MM.1S (cell line): Measurements from ENCODE around the gene IP6K2.
A peak's percentile ranks its signal among the peaks of the same experiment; 100 is the strongest.

ENCODE experiments used
- DNase-seq: peaks from one replicate; pipeline ENCODE4 v3.0.0-alpha.2; 2015
- H2AFZ ChIP-seq: fragments of 300-600 bp; sonication (generic); 2 replicates; pipeline ENCODE4 v1.6.0; 2016; ENCODE audit warnings: antibody characterized with exemption, low read length
- H3F3A ChIP-seq: fragments of 300-600 bp; sonication (generic); 2 replicates; pipeline ENCODE4 v1.6.1; 2016; ENCODE audit warnings: mild to moderate bottlenecking, antibody characterized with exemption, low read length, moderate library complexity, mixed read lengths; ENCODE audit not compliant: insufficient read depth
- H3K27ac ChIP-seq: fragments of 300-600 bp; sonication (generic); 2 replicates; pipeline ENCODE4 v1.5.1; 2016; ENCODE audit warnings: mild to moderate bottlenecking, low read length
- H3K27me3 ChIP-seq: fragments of 300-600 bp; sonication (generic); replicated peaks from 2 replicates; pipeline ENCODE4 v1.6.0; 2016; ENCODE audit warnings: low read length; ENCODE audit not compliant: insufficient read depth
- H3K36me3 ChIP-seq: fragments of 300-600 bp; sonication (generic); replicated peaks from 2 replicates; pipeline ENCODE4 v1.6.1; 2016; ENCODE audit warnings: mild to moderate bottlenecking, low read length, mixed read lengths; ENCODE audit not compliant: insufficient read depth
- H3K4me1 ChIP-seq: fragments of 300-600 bp; sonication (generic); 2 replicates; pipeline ENCODE4 v1.6.1; 2016; ENCODE audit warnings: low read length, mixed read lengths
- H3K4me2 ChIP-seq: fragments of 300-600 bp; sonication (generic); 2 replicates; pipeline ENCODE4 v1.6.0; 2016; ENCODE audit warnings: low read depth, low read length
- H3K4me3 ChIP-seq: fragments of 300-600 bp; sonication (generic); 2 replicates; pipeline ENCODE4 v1.5.1; 2016; ENCODE audit warnings: low read length, mixed read lengths
- H3K79me2 ChIP-seq: fragments of 300-600 bp; sonication (generic); 2 replicates; pipeline ENCODE4 v1.6.1; 2016; ENCODE audit warnings: mixed run types, low read length, mixed read lengths
- H3K9ac ChIP-seq: fragments of 300-600 bp; sonication (generic); 2 replicates; pipeline ENCODE4 v1.6.1; 2016; ENCODE audit warnings: low read length, mixed read lengths
- H3K9me2 ChIP-seq: fragments of 300-600 bp; sonication (generic); replicated peaks from 2 replicates; pipeline ENCODE4 v1.6.1; 2016; ENCODE audit warnings: mild to moderate bottlenecking, low read length, mixed read lengths; ENCODE audit not compliant: insufficient read depth
- H3K9me3 ChIP-seq: fragments of 300-600 bp; sonication (generic); replicated peaks from 2 replicates; pipeline ENCODE4 v1.6.1; 2016; ENCODE audit warnings: mild to moderate bottlenecking, low read length, mixed read lengths; ENCODE audit not compliant: insufficient read depth
- H4K20me1 ChIP-seq: fragments of 300-600 bp; sonication (generic); 2 replicates; pipeline ENCODE4 v1.6.1; 2016; ENCODE audit warnings: mild to moderate bottlenecking, low read length, moderate library complexity, mixed read lengths; ENCODE audit not compliant: insufficient read depth
- EZH2 ChIP-seq: fragments of 300-600 bp; sonication (generic); optimal IDR thresholded peaks from 2 replicates; pipeline ENCODE3; 2017; ENCODE audit warnings: low read depth, mild to moderate bottlenecking, antibody characterized with exemption, low read length, mixed read lengths
- EZH2phosphoT487 ChIP-seq: fragments of 300-600 bp; sonication (generic); IDR thresholded peaks from 2 replicates; pipeline ENCODE4 v1.6.1; 2018; ENCODE audit warnings: antibody characterized with exemption, low read length
- TF ChIP-seq, protein P1 (sequence below): fragments of 300-600 bp; sonication (generic); IDR thresholded peaks from 2 replicates; pipeline ENCODE4 v1.5.1; 2016; ENCODE audit warnings: antibody characterized with exemption, low read length, mixed read lengths

Gene IP6K2

DNA sequence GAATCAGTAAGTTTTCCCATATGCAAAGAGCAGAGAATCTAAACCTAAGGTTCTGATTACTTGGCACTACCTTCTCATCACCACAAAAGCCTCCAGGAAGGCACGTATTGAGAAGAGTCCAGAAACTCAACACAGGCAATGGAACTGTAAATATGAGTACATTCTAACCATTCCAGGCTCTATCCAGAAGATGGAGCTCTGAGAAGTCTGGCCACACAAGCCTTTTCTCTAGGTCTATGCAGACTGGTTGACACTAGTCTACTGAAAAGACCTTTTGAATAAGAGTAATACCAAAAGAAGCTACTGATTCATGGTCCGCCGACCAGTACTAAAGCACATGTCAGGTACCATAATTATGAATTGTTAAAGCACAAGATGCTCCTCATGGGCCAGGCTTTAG lies 19.1 kb downstream of the IP6K2 start:
- H3K9me3 ChIP-seq: no peaks in the 10 kb centered on the region
- H3K4me1 ChIP-seq: no peaks in the 10 kb centered on the region
- H3F3A ChIP-seq: no peaks in the 10 kb centered on the region
- no peak overlapping the region for H3K4me3 ChIP-seq
- H3K36me3 ChIP-seq: no peaks in the 10 kb centered on the region; the same call in 1 of the 2 replicates
- peak; percentile 5 for DNase-seq
- no peaks in the 10 kb centered on the region for H3K9me2 ChIP-seq
- no peak overlapping the region for H2AFZ ChIP-seq
- H3K27ac ChIP-seq: no peak overlapping the region
- no peaks in the 10 kb centered on the region for H3K27me3 ChIP-seq
- no peak for TF ChIP-seq EZH2phosphoT487
- TF ChIP-seq EZH2: no peak
- TF ChIP-seq, protein P1, sequence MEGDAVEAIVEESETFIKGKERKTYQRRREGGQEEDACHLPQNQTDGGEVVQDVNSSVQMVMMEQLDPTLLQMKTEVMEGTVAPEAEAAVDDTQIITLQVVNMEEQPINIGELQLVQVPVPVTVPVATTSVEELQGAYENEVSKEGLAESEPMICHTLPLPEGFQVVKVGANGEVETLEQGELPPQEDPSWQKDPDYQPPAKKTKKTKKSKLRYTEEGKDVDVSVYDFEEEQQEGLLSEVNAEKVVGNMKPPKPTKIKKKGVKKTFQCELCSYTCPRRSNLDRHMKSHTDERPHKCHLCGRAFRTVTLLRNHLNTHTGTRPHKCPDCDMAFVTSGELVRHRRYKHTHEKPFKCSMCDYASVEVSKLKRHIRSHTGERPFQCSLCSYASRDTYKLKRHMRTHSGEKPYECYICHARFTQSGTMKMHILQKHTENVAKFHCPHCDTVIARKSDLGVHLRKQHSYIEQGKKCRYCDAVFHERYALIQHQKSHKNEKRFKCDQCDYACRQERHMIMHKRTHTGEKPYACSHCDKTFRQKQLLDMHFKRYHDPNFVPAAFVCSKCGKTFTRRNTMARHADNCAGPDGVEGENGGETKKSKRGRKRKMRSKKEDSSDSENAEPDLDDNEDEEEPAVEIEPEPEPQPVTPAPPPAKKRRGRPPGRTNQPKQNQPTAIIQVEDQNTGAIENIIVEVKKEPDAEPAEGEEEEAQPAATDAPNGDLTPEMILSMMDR: no peak
- H4K20me1 ChIP-seq: no peaks in the 10 kb centered on the region; the same call in 1 of the 2 replicates
- H3K79me2 ChIP-seq: peaks cover 64% of the 10 kb centered on the region
- no peak overlapping the region for H3K9ac ChIP-seq
- no peak overlapping the region for H3K4me2 ChIP-seq

DNA sequence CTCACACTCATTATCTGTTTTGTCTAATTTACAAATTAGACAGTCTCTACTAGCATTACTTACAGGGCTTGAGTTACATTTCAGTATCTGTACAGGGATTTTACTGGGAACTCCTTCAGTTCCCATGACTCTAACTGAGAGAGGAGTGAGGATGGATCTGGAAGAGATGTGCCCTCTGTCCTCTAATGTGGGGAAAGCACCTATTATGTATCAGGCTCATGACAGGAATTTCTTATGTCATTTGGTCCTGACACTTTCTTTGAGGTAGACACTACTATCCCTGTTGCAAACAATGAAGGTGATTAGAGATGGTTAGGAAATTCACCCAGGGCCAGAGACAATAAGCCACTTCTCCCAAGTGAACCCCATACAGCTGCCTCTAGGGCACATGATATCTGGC lies 20.4 kb downstream of the IP6K2 start:
- Histone ChIP-seq H3K4me2 (no peak overlapping the region), H3F3A (no peaks in the 10 kb centered on the region), H3K9me3 (no peaks in the 10 kb centered on the region), H3K4me1 (no peaks in the 10 kb centered on the region), H3K9me2 (no peaks in the 10 kb centered on the region), H3K27me3 (no peaks in the 10 kb centered on the region), H3K27ac (no peak overlapping the region), H2AFZ (no peak overlapping the region), H4K20me1 (no peaks in the 10 kb centered on the region; the same call in 1 of the 2 replicates), H3K4me3 (no peak overlapping the region), H3K36me3 (no peaks in the 10 kb centered on the region; the same call in 1 of the 2 replicates), H3K9ac (no peak overlapping the region), H3K79me2 (peaks cover 50% of the 10 kb centered on the region)
- no peak for DNase-seq
- TF ChIP-seq, protein P1: no peak
- TF ChIP-seq EZH2 (no peak), EZH2phosphoT487 (no peak)

DNA sequence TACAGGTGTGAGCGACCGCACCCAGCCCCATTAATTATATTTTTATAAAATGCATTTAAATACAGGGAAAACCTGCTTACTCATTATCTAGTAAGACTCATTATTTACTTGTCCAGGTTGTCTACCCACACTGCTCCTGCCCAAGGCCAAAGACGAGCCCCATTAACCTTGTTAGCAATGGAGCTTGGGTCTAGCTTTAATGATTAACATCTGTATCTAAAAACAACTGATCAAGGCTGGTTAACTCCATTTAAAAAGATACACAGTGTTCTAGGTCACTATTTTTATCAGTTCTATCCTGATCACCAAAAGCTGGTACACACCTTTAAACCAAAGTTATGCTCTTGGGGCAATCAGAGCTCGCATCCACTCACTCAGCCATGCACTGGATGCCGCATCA lies 20.9 kb downstream of the IP6K2 start:
- no peak for DNase-seq
- Histone ChIP-seq H3K4me1 (no peaks in the 10 kb centered on the region), H3K27ac (no peak overlapping the region), H3F3A (no peaks in the 10 kb centered on the region), H3K9ac (no peak overlapping the region), H3K9me2 (no peaks in the 10 kb centered on the region), H3K4me3 (no peak overlapping the region), H3K36me3 (no peaks in the 10 kb centered on the region; the same call in 1 of the 2 replicates), H3K4me2 (no peak overlapping the region), H3K9me3 (no peaks in the 10 kb centered on the region), H4K20me1 (no peaks in the 10 kb centered on the region; the same call in 1 of the 2 replicates), H3K27me3 (no peaks in the 10 kb centered on the region), H2AFZ (no peak overlapping the region), H3K79me2 (peaks cover 50% of the 10 kb centered on the region)
- TF ChIP-seq, protein P1: no peak
- no peak for TF ChIP-seq EZH2
- no peak for TF ChIP-seq EZH2phosphoT487
